Measurements from ENCODE around the gene SPATS2L. TPM values are rescaled to one million over a fixed set of nuclear protein-coding genes. Genes with fewer than 3 reads are reported as not detected.

The SPATS2L gene
- total RNA-seq, 6 donors from 2014 or later = 57.6 to 127 (median 80.4) TPM

GRCh38 chr2:200383380-200384110, 77.1 kb downstream of the SPATS2L start:
- peak in 1 of 2 donors; percentile 70 for ATAC-seq (ENCODE audit: low FRiP score in 2 of 2)
- no peaks in the 10 kb centered on the region for H3K27me3 ChIP-seq
- no peak for DNase-seq
- peak overlapping the region; percentile 31 to 47 (median 38) for H3K27ac ChIP-seq
- no peaks in the 10 kb centered on the region for H3K36me3 ChIP-seq
- peak overlapping the region in 3 of 4 donors; percentile 5 to 11 (median 7) for H3K4me3 ChIP-seq
- WGBS, 2 donors = 45 to 46% methylated on average over 6 of the region's 6 CpGs
- TF ChIP-seq POLR2A (IDR thresholded peaks at IDR 0.05) (no peak), CTCF (IDR thresholded peaks at IDR 0.05) (no peak), POLR2AphosphoS5 (IDR thresholded peaks at IDR 0.05) (no peak), EP300 (IDR thresholded peaks at IDR 0.05) (no peak)
- H3K4me1 ChIP-seq = peaks cover 24 to 49% (median 27%) of the 10 kb centered on the region in 4 donors
- H3K9me3 ChIP-seq = no peaks in the 10 kb centered on the region

DNA sequence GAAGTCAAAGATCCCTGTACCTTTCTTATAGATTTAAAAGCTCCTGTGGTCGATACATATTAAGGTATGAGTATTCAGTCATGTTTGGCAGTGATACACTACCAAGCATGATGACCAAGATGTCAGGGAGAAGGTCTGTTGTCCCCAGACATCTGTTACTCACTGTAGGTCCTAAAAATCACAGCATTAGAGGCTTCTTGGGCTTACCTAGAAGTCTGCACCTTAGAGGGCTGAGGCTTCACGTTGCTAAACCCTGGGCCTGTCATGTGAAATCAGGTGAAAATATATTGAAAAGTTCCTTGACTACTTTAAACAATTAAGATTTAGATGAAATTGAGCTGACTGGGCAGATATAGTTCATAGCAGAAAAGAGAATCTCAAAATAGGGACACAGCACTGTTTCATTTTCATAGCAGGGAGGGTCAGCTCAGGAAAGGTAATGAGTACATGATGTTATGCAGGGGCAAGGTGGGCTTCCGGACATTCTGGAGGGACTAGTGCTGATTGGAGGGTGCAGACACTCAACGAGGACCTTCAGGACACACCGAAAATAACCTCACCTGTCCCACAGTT, 78.7 kb downstream of the SPATS2L start:
- H3K36me3 ChIP-seq = peaks cover 0 to 13% (median 6%) of the 10 kb centered on the region in 4 donors
- WGBS, 2 donors = 96 to 97% methylated on average over 5 of the region's 5 CpGs
- H3K27ac ChIP-seq = no peak overlapping the region
- H3K4me3 ChIP-seq = no peak overlapping the region
- no peak for TF ChIP-seq POLR2A (IDR thresholded peaks at IDR 0.05)
- no peak for TF ChIP-seq POLR2AphosphoS5 (IDR thresholded peaks at IDR 0.05)
- TF ChIP-seq CTCF (IDR thresholded peaks at IDR 0.05) = no peak
- no peak for TF ChIP-seq EP300 (IDR thresholded peaks at IDR 0.05)
- peaks cover 10 to 33% (median 17%) of the 10 kb centered on the region in 4 donors for H3K4me1 ChIP-seq
- no peak for DNase-seq
- H3K27me3 ChIP-seq = no peaks in the 10 kb centered on the region
- H3K9me3 ChIP-seq = no peaks in the 10 kb centered on the region
- ATAC-seq (ENCODE audit: low FRiP score in 2 of 2) = no peak

GRCh38 chr2:200393191-200393590, 86.7 kb downstream of the SPATS2L start:
- Histone ChIP-seq H3K4me1 (peaks cover 0 to 7% (median 0%) of the 10 kb centered on the region in 4 donors), H3K27me3 (no peaks in the 10 kb centered on the region), H3K4me3 (no peak overlapping the region), H3K9me3 (no peaks in the 10 kb centered on the region), H3K36me3 (peaks cover 0 to 19% (median 13%) of the 10 kb centered on the region in 4 donors), H3K27ac (no peak overlapping the region)
- 92 to 93% methylated on average over 2 of the region's 2 CpGs for WGBS, 2 donors
- no peak for DNase-seq
- TF ChIP-seq CTCF (IDR thresholded peaks at IDR 0.05) (no peak), EP300 (IDR thresholded peaks at IDR 0.05) (no peak), POLR2A (IDR thresholded peaks at IDR 0.05) (no peak), POLR2AphosphoS5 (IDR thresholded peaks at IDR 0.05) (no peak)
- ATAC-seq (ENCODE audit: low FRiP score in 2 of 2) = no peak

- Histone ChIP-seq H3K4me3 (no peak overlapping the region), H3K27ac (no peak overlapping the region), H3K27me3 (no peaks in the 10 kb centered on the region), H3K36me3 (peaks cover 0 to 19% (median 12%) of the 10 kb centered on the region in 4 donors), H3K4me1 (peaks cover 0 to 7% (median 0%) of the 10 kb centered on the region in 4 donors), H3K9me3 (no peaks in the 10 kb centered on the region)
- WGBS, 2 donors = 95 to 96% methylated on average over 7 of the region's 7 CpGs
- TF ChIP-seq CTCF (IDR thresholded peaks at IDR 0.05) = no peak
- no peak for TF ChIP-seq EP300 (IDR thresholded peaks at IDR 0.05)
- TF ChIP-seq POLR2A (IDR thresholded peaks at IDR 0.05) = no peak
- TF ChIP-seq POLR2AphosphoS5 (IDR thresholded peaks at IDR 0.05) = no peak
- no peak for ATAC-seq (ENCODE audit: low FRiP score in 2 of 2)
- DNase-seq = no peak
These were observed 87.6 kb downstream of the SPATS2L start for GRCh38 chr2:200394045-200394444.
